Neural progenitor cell (in vitro differentiated cells): Measurements from ENCODE around the gene MT1A.

Experiments used
- EZH2 ChIP-seq: fragments of 200-600 bp; sonication (generic); IDR thresholded peaks from 2 replicates; pipeline ENCODE4 v1.6.1; 2017; ENCODE audit warnings: antibody characterized with exemption, mild to moderate bottlenecking, moderate library complexity
- EZH2phosphoT487 ChIP-seq: fragments of 200-600 bp; sonication (generic); IDR thresholded peaks from 2 replicates; pipeline ENCODE4 v1.6.1; 2017; ENCODE audit warnings: antibody characterized with exemption
- TF ChIP-seq, protein P1 (sequence below): fragments of 200-600 bp; sonication (generic); IDR thresholded peaks from 2 replicates; pipeline ENCODE4 v1.5.1; 2017; ENCODE audit warnings: antibody characterized with exemption, mild to moderate bottlenecking

DNA sequence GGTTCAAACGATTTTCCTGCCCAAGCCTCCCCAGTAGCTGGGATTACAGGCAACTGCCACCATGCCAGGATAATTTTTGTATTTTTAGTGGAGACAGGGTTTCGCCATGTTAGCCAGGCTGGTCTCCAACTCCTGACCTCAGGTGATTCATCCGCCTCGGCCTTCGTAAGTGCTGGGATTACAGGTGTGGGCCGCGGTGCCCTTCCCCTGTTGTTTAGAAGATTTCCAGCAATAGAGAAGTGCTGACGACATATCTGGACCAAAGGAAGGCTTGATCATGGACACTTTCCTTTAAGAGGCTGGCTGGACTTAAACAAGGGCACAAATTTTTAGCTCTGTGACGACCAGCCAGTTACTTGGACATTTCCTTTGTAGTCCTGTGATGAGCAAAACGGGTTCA, 7.3 kb upstream of the MT1A start:
- TF ChIP-seq, protein P1, sequence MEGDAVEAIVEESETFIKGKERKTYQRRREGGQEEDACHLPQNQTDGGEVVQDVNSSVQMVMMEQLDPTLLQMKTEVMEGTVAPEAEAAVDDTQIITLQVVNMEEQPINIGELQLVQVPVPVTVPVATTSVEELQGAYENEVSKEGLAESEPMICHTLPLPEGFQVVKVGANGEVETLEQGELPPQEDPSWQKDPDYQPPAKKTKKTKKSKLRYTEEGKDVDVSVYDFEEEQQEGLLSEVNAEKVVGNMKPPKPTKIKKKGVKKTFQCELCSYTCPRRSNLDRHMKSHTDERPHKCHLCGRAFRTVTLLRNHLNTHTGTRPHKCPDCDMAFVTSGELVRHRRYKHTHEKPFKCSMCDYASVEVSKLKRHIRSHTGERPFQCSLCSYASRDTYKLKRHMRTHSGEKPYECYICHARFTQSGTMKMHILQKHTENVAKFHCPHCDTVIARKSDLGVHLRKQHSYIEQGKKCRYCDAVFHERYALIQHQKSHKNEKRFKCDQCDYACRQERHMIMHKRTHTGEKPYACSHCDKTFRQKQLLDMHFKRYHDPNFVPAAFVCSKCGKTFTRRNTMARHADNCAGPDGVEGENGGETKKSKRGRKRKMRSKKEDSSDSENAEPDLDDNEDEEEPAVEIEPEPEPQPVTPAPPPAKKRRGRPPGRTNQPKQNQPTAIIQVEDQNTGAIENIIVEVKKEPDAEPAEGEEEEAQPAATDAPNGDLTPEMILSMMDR = no peak
- TF ChIP-seq EZH2phosphoT487 (no peak), EZH2 (no peak)
